Occipital lobe (tissue), 2 donors: ENCODE data around the gene PROS1. TPM values are rescaled to one million over a fixed set of nuclear protein-coding genes. Genes with fewer than 3 reads are reported as not detected.
"Not testable (repeated sequence)": the region's sequence is repeated elsewhere in the genome, so short reads cannot be mapped to it uniquely, and the experiment has no call there.

ENCODE experiments used
- DNase-seq: peaks from one replicate; lab custom pipeline; 2025; lab: John Stamatoyannopoulos, UW
- total RNA-seq: library from RNA; depleted of rRNA; stranded (reverse); fragments of >200 nt; gene quantifications from one replicate; pipeline ENCODE4 v1.2.3, GENCODE V29; 2014

Gene PROS1
- total RNA-seq, 1 donor from 2014 or later = 14.2 TPM

GRCh38 chr3:93969997-93970396 lies 3.7 kb downstream of the PROS1 start:
- DNase-seq = no peak

- no peak for DNase-seq
Measured at GRCh38 chr3:93969443-93969842, 4.3 kb downstream of the PROS1 start.

GRCh38 chr3:93965106-93965505 lies 8.6 kb downstream of the PROS1 start:
- DNase-seq = not testable (repeated sequence)

- DNase-seq = no peak
Measured at GRCh38 chr3:93962798-93963197, 10.9 kb downstream of the PROS1 start.

GRCh38 chr3:93961489-93961888 lies 12.2 kb downstream of the PROS1 start:
- DNase-seq = no peak

GRCh38 chr3:93961026-93961425 lies 12.7 kb downstream of the PROS1 start:
- no peak for DNase-seq

GRCh38 chr3:93949958-93950357 lies 23.7 kb downstream of the PROS1 start:
- DNase-seq = not testable (repeated sequence)

- DNase-seq = not testable (repeated sequence)
Measured at GRCh38 chr3:93937485-93937884, 36.2 kb downstream of the PROS1 start.

GRCh38 chr3:93936549-93936948 lies 37.1 kb downstream of the PROS1 start:
- no peak for DNase-seq

GRCh38 chr3:93934366-93935046 lies 39.2 kb downstream of the PROS1 start:
- no peak for DNase-seq

- DNase-seq = no peak
Measured at GRCh38 chr3:93931597-93932229, 42.0 kb downstream of the PROS1 start.

- DNase-seq = no peak
Measured at GRCh38 chr3:93930041-93930440, 43.7 kb downstream of the PROS1 start.

GRCh38 chr3:93926789-93927188 lies 46.9 kb downstream of the PROS1 start:
- DNase-seq = no peak

GRCh38 chr3:93924491-93924890 lies 49.2 kb downstream of the PROS1 start:
- DNase-seq = no peak

- no peak for DNase-seq
Measured at GRCh38 chr3:93923006-93923405, 50.7 kb downstream of the PROS1 start.

GRCh38 chr3:93917546-93918029 lies 56.1 kb downstream of the PROS1 start:
- not testable (repeated sequence) for DNase-seq

GRCh38 chr3:93913623-93914022 lies 60.1 kb downstream of the PROS1 start:
- not testable (repeated sequence) for DNase-seq

GRCh38 chr3:93911206-93911605 lies 62.5 kb downstream of the PROS1 start:
- DNase-seq = no peak

- no peak for DNase-seq
Measured at GRCh38 chr3:93910097-93910496, 63.6 kb downstream of the PROS1 start.

GRCh38 chr3:93907132-93907531 lies 66.6 kb downstream of the PROS1 start:
- no peak for DNase-seq

GRCh38 chr3:93906245-93906644 lies 67.5 kb downstream of the PROS1 start:
- no peak for DNase-seq

GRCh38 chr3:93904568-93904967 lies 69.1 kb downstream of the PROS1 start:
- DNase-seq = no peak
